Muscle layer of colon (tissue), 2 donors: ENCODE results near the gene AGPAT4.
"Not testable (repeated sequence)": the region's sequence is repeated elsewhere in the genome, so short reads cannot be mapped to it uniquely, and the experiment has no call there.

ENCODE experiments used
- H3K27ac ChIP-seq: one replicate; pipeline ENCODE4 v1.7.0; 2013; ENCODE audit warnings: low read depth, mild to moderate bottlenecking, low read length, moderate library complexity
- H3K27me3 ChIP-seq, 2 donors: one replicate each; pipeline ENCODE4 v1.7.0; 2013; ENCODE audit warnings: low read length in 2 of 2, mild to moderate bottlenecking in 2 of 2; ENCODE audit not compliant: insufficient read depth in 2 of 2, control insufficient read depth in 1 of 2
- H3K36me3 ChIP-seq: one replicate; pipeline ENCODE4 v1.7.0; 2013; ENCODE audit warnings: mild to moderate bottlenecking, low read length; ENCODE audit not compliant: insufficient read depth
- H3K4me1 ChIP-seq: one replicate; pipeline ENCODE4 v1.7.0; 2013; ENCODE audit warnings: mild to moderate bottlenecking, low read length; ENCODE audit not compliant: insufficient read depth
- H3K4me3 ChIP-seq, 2 donors: one replicate each; pipeline ENCODE4 v1.7.0; 2013; ENCODE audit warnings: low read length in 2 of 2, low read depth in 1 of 2, mild to moderate bottlenecking in 1 of 2, moderate library complexity in 1 of 2
- H3K9ac ChIP-seq: one replicate; pipeline ENCODE4 v1.7.0; 2013; ENCODE audit warnings: low read length
- H3K9me3 ChIP-seq: one replicate; pipeline ENCODE4 v1.7.0; 2013; ENCODE audit warnings: mild to moderate bottlenecking, low read length
- donor health status: abdominal sarcoma.
- donor health status: Adenocarcinoma of cecum.

The AGPAT4 gene

DNA sequence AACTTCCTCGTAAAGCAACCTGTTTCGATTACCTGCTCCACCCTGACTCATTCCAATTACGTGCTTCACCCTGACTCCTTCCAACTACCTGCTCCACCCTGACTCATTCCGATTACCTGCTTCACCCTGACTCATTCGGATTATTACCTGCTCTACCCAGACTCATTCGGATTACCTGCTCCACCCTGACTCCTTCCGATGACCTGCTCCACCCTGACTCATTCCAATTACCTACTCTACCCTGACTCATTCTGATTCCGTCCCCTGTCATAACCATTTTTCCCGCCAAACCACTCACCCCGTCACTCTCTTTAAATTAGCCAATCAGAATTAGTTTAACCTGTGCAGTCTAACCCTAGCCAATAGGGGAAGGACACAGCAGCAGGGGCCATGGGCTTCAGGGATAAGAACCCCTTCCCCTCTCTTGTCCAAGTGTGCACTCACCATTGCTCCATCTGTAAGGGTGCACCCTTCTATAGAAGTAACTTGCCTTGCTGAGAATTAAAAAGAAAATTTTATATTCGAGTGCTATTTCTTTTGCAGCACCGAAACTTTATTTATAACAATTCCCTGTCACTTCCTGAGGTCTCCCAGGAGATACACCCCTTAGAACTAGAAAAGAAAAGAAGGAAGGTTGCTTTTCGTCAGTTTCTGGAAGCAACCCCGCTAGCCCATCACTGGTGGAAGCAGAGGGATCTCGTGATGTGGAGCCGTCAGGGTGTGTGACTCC lies 48.7 kb downstream of the AGPAT4 start:
- H3K27ac ChIP-seq, H3K27me3 ChIP-seq: not testable (repeated sequence)
- H3K4me1 ChIP-seq = peaks cover 42% of the 10 kb centered on the region

DNA sequence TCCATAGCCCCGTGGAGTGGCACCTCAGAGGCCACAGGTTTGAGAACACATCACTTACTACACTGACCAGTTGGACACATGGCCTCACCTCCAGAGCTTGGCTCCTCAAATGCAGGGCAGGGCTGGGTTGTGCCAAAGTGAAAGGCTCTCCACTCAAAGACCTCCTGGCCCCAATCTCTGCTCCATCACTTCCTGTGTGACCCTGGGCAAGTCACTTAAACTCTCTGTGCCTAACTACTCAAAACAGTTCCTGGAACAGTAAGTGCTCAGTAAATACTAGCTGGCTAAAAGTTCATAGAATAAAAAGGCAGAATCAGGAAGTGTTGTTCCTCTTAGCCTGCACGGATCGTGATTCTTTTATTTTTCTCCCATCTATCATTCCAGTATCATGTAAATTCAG lies 50.2 kb downstream of the AGPAT4 start:
- Histone ChIP-seq H3K4me1 (peaks cover 29% of the 10 kb centered on the region), H3K9ac (no peak overlapping the region), H3K4me3 (no peak overlapping the region), H3K27me3 (no peaks in the 10 kb centered on the region), H3K27ac (no peak overlapping the region), H3K36me3 (no peaks in the 10 kb centered on the region), H3K9me3 (no peaks in the 10 kb centered on the region)

More for the DNA sequence above, 48.7 kb downstream of the AGPAT4 start:
- not testable (repeated sequence) for H3K9ac ChIP-seq, H3K4me3 ChIP-seq, H3K36me3 ChIP-seq, H3K9me3 ChIP-seq

DNA sequence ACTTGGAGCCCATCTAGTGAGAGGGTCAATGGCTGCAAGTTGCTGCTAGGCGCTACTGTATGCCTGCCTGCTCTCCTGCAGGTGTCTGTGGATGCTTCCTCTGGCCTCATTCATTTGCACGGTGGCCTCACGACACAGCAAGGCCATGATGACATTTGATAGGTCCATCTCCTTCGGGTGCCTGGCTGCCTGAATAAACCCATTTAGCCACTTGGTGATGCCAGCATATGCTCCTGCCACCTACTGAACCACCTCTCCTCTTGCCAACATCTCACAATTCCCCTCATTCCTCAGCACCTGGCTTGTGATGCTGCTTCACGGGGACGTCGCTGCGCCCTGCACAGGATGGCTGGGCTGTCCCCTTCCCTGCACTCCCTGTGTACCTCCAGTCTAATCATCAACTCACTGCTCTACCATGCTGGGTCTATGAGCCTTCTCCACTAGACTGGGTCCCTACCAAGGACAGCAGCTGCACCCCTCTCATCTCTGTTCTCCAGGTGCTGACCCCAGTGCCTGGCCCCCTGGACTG lies 51.1 kb downstream of the AGPAT4 start:
- no peaks in the 10 kb centered on the region for H3K36me3 ChIP-seq
- no peaks in the 10 kb centered on the region for H3K9me3 ChIP-seq
- no peak overlapping the region for H3K27ac ChIP-seq

DNA sequence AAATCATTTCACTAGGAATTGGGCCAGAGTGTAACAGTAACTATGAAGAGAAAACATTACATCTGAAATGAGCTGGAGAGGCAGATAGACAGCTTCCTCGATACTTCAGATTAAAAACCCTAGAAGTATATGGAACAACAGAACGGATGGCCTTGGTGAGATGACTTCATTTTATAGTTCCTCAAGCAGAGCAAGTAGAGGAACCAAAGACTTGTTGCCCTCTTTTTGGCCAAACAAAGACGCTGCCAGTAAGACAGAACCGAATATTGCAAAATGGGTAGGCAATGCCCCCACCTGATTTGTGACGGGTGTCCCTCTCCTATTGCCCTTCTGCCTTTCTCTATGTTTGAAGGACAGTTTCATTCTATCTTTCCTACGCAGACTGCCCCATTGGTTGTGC lies 53.5 kb downstream of the AGPAT4 start:
- H3K4me1 ChIP-seq = no peaks in the 10 kb centered on the region
- no peak overlapping the region for H3K27ac ChIP-seq
- no peaks in the 10 kb centered on the region for H3K27me3 ChIP-seq
- H3K9me3 ChIP-seq = no peaks in the 10 kb centered on the region
- H3K4me3 ChIP-seq = no peak overlapping the region
- no peaks in the 10 kb centered on the region for H3K36me3 ChIP-seq
- no peak overlapping the region for H3K9ac ChIP-seq

More for the DNA sequence above, 51.1 kb downstream of the AGPAT4 start:
- Histone ChIP-seq H3K4me3 (no peak overlapping the region), H3K4me1 (peaks cover 20% of the 10 kb centered on the region), H3K27me3 (no peaks in the 10 kb centered on the region), H3K9ac (no peak overlapping the region)

DNA sequence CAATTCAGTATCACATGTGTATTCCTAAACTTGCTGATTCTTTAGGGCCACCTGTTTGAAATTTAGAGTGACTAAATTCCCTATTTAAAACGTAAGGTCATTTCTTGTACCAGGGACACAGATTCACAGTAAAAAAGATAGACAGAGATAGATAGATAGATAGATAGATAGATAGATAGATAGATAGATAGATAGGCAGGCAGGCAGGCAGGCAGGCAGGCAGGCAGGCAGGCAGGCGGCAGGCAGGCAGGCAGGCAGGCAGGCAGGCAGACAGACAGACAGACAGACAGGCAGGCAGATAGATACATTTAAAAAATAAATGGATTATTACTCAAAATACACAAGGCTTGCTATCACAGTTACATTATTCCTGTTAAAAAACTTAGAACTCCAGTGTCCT lies 54.2 kb downstream of the AGPAT4 start:
- Histone ChIP-seq H3K27me3 (no peaks in the 10 kb centered on the region), H3K9me3 (no peaks in the 10 kb centered on the region), H3K4me1 (no peaks in the 10 kb centered on the region), H3K9ac (no peak overlapping the region), H3K27ac (no peak overlapping the region), H3K4me3 (no peak overlapping the region), H3K36me3 (no peaks in the 10 kb centered on the region)

- Histone ChIP-seq H3K9ac (no peak overlapping the region), H3K27ac (no peak overlapping the region), H3K9me3 (no peaks in the 10 kb centered on the region), H3K4me1 (no peaks in the 10 kb centered on the region), H3K4me3 (no peak overlapping the region), H3K36me3 (no peaks in the 10 kb centered on the region), H3K27me3 (no peaks in the 10 kb centered on the region)
Measured at GRCh38 chr6:161218222-161218621, 55.6 kb downstream of the AGPAT4 start.

GRCh38 chr6:161217628-161218027 lies 56.2 kb downstream of the AGPAT4 start:
- no peaks in the 10 kb centered on the region for H3K36me3 ChIP-seq
- no peak overlapping the region for H3K4me3 ChIP-seq
- no peaks in the 10 kb centered on the region for H3K4me1 ChIP-seq
- H3K9me3 ChIP-seq = no peaks in the 10 kb centered on the region
- H3K9ac ChIP-seq = no peak overlapping the region
- no peaks in the 10 kb centered on the region for H3K27me3 ChIP-seq
- no peak overlapping the region for H3K27ac ChIP-seq

GRCh38 chr6:161216616-161217205 lies 57.1 kb downstream of the AGPAT4 start:
- Histone ChIP-seq H3K36me3 (no peaks in the 10 kb centered on the region), H3K9ac (no peak overlapping the region), H3K27ac (no peak overlapping the region), H3K27me3 (no peaks in the 10 kb centered on the region), H3K4me1 (no peaks in the 10 kb centered on the region), H3K9me3 (no peaks in the 10 kb centered on the region), H3K4me3 (no peak overlapping the region)

GRCh38 chr6:161215876-161216615 lies 57.8 kb downstream of the AGPAT4 start:
- Histone ChIP-seq H3K4me1 (no peaks in the 10 kb centered on the region), H3K36me3 (no peaks in the 10 kb centered on the region), H3K9ac (no peak overlapping the region), H3K27me3 (no peaks in the 10 kb centered on the region), H3K27ac (no peak overlapping the region), H3K9me3 (no peaks in the 10 kb centered on the region), H3K4me3 (no peak overlapping the region)

DNA sequence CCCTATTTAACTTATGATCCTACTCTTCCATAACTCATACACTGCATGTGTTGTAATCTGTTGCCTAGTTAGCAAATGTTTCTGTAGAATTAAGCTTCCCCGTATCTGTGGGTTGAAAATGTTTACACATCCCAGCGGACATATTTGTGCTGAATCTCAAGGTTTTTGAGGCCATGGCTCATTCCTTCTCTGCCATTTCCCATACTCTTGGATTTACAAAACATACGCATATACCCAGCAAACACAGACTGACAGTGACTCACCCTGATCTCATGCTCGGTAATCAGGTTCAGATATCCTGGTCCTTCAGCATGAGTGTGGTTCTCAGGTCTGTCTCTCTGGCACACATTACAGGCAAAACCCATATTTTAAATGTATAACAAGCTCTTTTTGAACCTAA lies 58.7 kb downstream of the AGPAT4 start:
- Histone ChIP-seq H3K4me1 (no peaks in the 10 kb centered on the region), H3K27ac (no peak overlapping the region), H3K9me3 (no peaks in the 10 kb centered on the region), H3K9ac (no peak overlapping the region), H3K4me3 (no peak overlapping the region), H3K36me3 (no peaks in the 10 kb centered on the region), H3K27me3 (no peaks in the 10 kb centered on the region)

- Histone ChIP-seq H3K9ac (no peak overlapping the region), H3K4me1 (no peaks in the 10 kb centered on the region), H3K27me3 (no peaks in the 10 kb centered on the region), H3K27ac (no peak overlapping the region), H3K36me3 (no peaks in the 10 kb centered on the region), H3K9me3 (no peaks in the 10 kb centered on the region), H3K4me3 (no peak overlapping the region)
Measured at GRCh38 chr6:161214722-161215121, 59.1 kb downstream of the AGPAT4 start.
